Measurements from ENCODE around the gene TSC22D1.

The TSC22D1 gene

DNA sequence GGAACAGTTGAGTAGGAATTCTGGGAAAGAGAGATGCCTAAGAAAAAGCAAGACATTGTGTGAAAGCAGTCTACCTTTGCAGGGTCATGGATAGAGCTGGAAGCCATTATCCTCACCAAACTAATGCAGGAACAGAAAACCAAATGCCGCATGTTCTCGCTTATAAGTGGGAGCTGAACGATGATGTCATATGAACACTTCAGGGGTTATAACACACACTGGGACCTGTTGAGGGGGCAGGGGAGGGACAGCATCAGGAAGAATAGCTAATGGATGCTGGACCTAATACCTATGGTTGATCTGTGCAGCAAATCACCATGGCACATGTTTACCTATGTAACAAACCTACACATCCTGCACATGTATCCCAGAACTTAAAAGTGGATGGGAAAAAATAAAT lies 69.9 kb downstream of the TSC22D1 start:
- TF ChIP-seq, protein P1, sequence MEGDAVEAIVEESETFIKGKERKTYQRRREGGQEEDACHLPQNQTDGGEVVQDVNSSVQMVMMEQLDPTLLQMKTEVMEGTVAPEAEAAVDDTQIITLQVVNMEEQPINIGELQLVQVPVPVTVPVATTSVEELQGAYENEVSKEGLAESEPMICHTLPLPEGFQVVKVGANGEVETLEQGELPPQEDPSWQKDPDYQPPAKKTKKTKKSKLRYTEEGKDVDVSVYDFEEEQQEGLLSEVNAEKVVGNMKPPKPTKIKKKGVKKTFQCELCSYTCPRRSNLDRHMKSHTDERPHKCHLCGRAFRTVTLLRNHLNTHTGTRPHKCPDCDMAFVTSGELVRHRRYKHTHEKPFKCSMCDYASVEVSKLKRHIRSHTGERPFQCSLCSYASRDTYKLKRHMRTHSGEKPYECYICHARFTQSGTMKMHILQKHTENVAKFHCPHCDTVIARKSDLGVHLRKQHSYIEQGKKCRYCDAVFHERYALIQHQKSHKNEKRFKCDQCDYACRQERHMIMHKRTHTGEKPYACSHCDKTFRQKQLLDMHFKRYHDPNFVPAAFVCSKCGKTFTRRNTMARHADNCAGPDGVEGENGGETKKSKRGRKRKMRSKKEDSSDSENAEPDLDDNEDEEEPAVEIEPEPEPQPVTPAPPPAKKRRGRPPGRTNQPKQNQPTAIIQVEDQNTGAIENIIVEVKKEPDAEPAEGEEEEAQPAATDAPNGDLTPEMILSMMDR (IDR thresholded peaks at IDR 0.05; ENCODE audit: extremely low read depth, missing control alignments): no peak
- no peak for DNase-seq (ENCODE audit: low spot score)

DNA sequence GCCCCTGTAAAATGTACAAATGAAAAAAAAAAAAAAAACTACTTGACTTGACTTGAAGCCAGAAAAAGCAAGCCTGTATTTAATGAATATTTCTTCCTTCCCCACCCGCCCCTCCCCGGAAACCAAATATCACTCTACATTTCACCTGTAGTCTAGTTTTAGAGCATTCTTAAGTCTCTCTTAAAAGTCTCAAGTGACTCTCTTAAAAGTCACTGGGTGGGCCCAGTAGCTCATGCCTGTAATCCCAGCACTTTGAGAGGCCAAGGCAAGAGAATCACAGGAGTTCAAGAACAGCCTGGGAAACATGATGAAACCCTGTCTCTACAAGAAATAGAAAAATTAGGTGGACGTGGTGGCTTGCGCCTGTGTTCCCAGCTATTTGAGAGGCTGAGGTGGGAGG lies 72.0 kb downstream of the TSC22D1 start:
- TF ChIP-seq, protein P1 (IDR thresholded peaks at IDR 0.05; ENCODE audit: extremely low read depth, missing control alignments): no peak
- DNase-seq (ENCODE audit: low spot score): no peak

DNA sequence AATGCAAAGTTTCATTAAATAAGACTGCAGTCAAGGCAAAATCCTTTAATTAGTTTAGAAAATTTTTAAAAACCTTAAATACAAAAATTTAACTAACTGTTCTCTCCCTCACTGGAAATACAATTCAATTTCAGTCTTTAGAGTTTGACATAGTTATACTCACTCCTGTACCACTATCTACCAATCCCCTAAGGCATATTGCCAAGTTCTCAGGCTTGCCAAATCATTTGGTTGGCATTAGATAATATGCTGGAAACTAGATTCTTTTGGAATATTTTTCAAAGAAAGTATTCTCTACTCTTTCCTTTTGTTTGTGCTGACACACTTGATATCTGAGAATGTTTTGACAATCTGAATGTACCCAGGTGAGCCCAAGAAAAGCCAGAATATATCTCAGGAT lies 77.2 kb downstream of the TSC22D1 start:
- TF ChIP-seq, protein P1 (IDR thresholded peaks at IDR 0.05; ENCODE audit: extremely low read depth, missing control alignments): no peak
- no peak for DNase-seq (ENCODE audit: low spot score)

DNA sequence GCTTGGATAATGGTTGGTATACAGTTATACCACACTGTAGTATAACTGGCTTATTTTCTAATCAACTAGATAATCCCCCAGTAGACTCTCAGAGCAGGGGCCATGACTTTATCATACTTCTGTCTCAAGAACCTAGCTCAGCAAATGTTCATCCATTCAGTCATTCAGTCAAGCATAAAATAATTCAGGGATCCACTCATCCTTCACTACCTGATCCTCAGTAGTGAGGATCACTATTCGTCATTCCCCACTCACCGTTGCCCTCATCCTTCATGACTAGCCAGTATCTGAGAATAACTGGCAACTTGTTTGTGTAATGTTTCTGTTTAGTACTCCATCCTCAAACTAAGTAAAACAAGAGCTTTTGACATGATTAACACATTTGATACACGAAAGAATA lies 77.6 kb downstream of the TSC22D1 start:
- TF ChIP-seq, protein P1 (IDR thresholded peaks at IDR 0.05; ENCODE audit: extremely low read depth, missing control alignments): no peak
- no peak for DNase-seq (ENCODE audit: low spot score)

DNA sequence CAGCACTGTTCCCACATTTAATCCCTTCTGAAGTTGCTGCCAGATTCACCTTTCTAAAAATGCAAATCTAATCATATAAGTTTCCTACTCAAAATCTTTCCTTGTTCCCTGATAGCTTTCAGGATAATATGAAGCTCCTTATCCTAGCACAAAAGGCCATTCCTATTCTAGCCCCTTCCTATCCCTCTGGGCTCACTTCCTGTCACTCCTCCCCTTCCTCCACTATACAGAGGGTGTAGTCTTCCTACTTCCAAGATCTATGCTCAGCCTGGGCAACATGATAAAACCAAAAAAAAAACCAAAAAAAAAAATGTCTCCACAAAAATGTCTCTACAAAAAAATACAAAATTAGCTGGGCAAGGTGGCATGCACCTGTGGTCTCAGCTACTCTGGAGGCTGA lies 78.3 kb downstream of the TSC22D1 start:
- TF ChIP-seq, protein P1 (IDR thresholded peaks at IDR 0.05; ENCODE audit: extremely low read depth, missing control alignments): no peak
- DNase-seq (ENCODE audit: low spot score): no peak

DNA sequence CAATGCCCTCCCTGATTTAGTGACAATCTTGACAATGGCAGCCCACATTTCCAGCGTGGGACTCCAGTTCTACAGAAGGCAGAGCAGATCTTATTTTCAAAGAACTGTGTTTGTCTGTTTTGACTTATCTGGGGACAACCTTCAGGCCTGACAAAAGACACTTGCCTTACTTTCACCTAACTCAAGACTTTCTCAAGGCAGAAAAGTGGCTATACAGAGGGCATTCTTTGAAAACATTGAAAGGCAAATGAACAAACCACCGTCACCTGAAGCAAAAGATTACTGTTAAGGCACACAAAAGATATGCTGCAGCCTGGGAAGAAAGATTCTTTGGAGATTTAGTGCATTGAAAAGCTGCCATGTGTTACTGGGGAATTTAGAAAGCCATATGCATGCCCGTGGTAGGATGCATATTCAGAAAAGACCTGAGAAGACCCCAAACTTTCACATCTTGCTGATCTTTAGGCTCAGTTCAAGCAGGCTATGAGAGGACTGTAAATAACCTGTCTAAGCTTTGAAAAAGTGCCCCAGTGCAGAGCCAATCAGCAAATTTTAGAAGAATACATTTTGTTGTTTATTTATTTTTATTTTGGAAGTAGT lies 82.8 kb downstream of the TSC22D1 start:
- DNase-seq (ENCODE audit: low spot score): no peak
- TF ChIP-seq, protein P1 (IDR thresholded peaks at IDR 0.05; ENCODE audit: extremely low read depth, missing control alignments): no peak

DNA sequence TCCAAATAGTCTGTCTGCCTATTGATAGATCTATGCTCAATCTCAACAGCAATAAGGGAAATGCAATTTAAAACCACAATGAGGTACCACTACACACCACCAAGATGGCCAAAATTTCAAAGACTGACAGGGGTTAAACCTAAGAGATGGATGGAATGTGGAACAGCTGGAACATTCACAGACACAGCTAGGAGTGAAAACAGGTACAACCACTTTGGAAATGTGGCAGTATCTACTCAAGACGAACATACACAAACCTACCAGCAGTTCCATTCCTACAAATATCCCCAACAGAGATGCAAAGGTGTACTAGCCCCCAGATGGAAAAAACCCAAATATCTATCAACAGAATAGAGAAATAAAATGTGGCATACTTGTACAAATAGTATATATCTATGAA lies 86.4 kb downstream of the TSC22D1 start:
- DNase-seq (ENCODE audit: low spot score): no peak
- TF ChIP-seq, protein P1 (IDR thresholded peaks at IDR 0.05; ENCODE audit: extremely low read depth, missing control alignments): no peak
